HG03196 (cell line): ENCODE measurements around the gene SHLD1.
"Not testable (repeated sequence)": the region's sequence is repeated elsewhere in the genome, so short reads cannot be mapped to it uniquely, and the experiment has no call there.

ENCODE experiments used
- ATAC-seq: cut with Tn5 transposase; IDR thresholded peaks from one replicate; pipeline ENCODE4 v1.9.1; 2021; ENCODE audit not compliant: unreplicated experiment

The SHLD1 gene

GRCh38 chr20:5780846-5781217 is 30.6 kb downstream of the SHLD1 start:
- no peak for ATAC-seq

GRCh38 chr20:5781367-5781766 is 31.2 kb downstream of the SHLD1 start:
- ATAC-seq = not testable (repeated sequence)

- ATAC-seq = no peak
Observed at GRCh38 chr20:5781798-5782750, 31.9 kb downstream of the SHLD1 start.

GRCh38 chr20:5784735-5785134 is 34.5 kb downstream of the SHLD1 start:
- no peak for ATAC-seq

GRCh38 chr20:5785146-5785545 is 34.9 kb downstream of the SHLD1 start:
- ATAC-seq = no peak

GRCh38 chr20:5786930-5787795 is 37.0 kb downstream of the SHLD1 start:
- no peak for ATAC-seq

GRCh38 chr20:5787796-5788165 is 37.6 kb downstream of the SHLD1 start:
- ATAC-seq = no peak

- peak; percentile 82 for ATAC-seq
Observed at GRCh38 chr20:5788385-5788895, 38.2 kb downstream of the SHLD1 start.

- no peak for ATAC-seq
Observed at GRCh38 chr20:5789827-5790226, 39.6 kb downstream of the SHLD1 start.

GRCh38 chr20:5793916-5794315 is 43.7 kb downstream of the SHLD1 start:
- ATAC-seq = no peak

GRCh38 chr20:5796331-5797040 is 46.3 kb downstream of the SHLD1 start:
- no peak for ATAC-seq

GRCh38 chr20:5797165-5797564 is 47.0 kb downstream of the SHLD1 start:
- no peak for ATAC-seq

- peak; percentile 93 for ATAC-seq
Observed at GRCh38 chr20:5797843-5798462, 47.8 kb downstream of the SHLD1 start.

GRCh38 chr20:5803754-5804303 is 53.6 kb downstream of the SHLD1 start:
- not testable (repeated sequence) for ATAC-seq

GRCh38 chr20:5806457-5807263 is 56.5 kb downstream of the SHLD1 start:
- ATAC-seq = no peak

GRCh38 chr20:5807431-5807830 is 57.2 kb downstream of the SHLD1 start:
- ATAC-seq = no peak

- no peak for ATAC-seq
Observed at GRCh38 chr20:5808901-5809300, 58.7 kb downstream of the SHLD1 start.

- ATAC-seq = no peak
Observed at GRCh38 chr20:5809495-5809894, 59.3 kb downstream of the SHLD1 start.

GRCh38 chr20:5810800-5811422 is 60.7 kb downstream of the SHLD1 start:
- no peak for ATAC-seq
